GM23338 (cell line): Measurements from ENCODE around the gene GRIP2. TPM values are rescaled to one million over a fixed set of nuclear protein-coding genes. Genes with fewer than 3 reads are reported as not detected.

Experiments used
- ATAC-seq: fragments of 200-7000 bp; cut with Tn5 transposase; 3 replicates; pipeline ENCODE4 v1.9.1; 2020
- DNase-seq: peaks from one replicate; pipeline ENCODE4 v3.0.0-alpha.2; 2015; ENCODE audit warnings: low spot score
- H2AFZ ChIP-seq: fragments of 200-600 bp; sonication (generic); 2 replicates; pipeline ENCODE4 v1.8.0; 2016; ENCODE audit warnings: antibody characterized with exemption, mild to moderate bottlenecking, moderate library complexity
- H3F3A ChIP-seq: fragments of 200-600 bp; sonication (generic); replicated peaks from 2 replicates; pipeline ENCODE4 v1.8.0; 2017; ENCODE audit warnings: antibody characterized with exemption, mixed run types, low read depth
- H3K27ac ChIP-seq: fragments of 200-600 bp; sonication (generic); 2 replicates; pipeline ENCODE4 v1.6.1; 2016; ENCODE audit warnings: low read depth
- H3K27me3 ChIP-seq: fragments of 200-600 bp; sonication (generic); 2 replicates; pipeline ENCODE4 v1.8.0; 2016; ENCODE audit warnings: mild to moderate bottlenecking, mixed run types, moderate library complexity; ENCODE audit not compliant: insufficient read depth
- H3K36me3 ChIP-seq: fragments of 200-600 bp; sonication (generic); 2 replicates; pipeline ENCODE4 v1.8.0; 2016; ENCODE audit warnings: mild to moderate bottlenecking; ENCODE audit not compliant: insufficient read depth
- H3K4me1 ChIP-seq: fragments of 200-600 bp; sonication (generic); 2 replicates; pipeline ENCODE4 v1.8.0; 2016; ENCODE audit warnings: mild to moderate bottlenecking, moderate library complexity; ENCODE audit not compliant: insufficient read depth
- H3K4me2 ChIP-seq: fragments of 200-600 bp; sonication (generic); 2 replicates; pipeline ENCODE4 v1.7.1; 2017; ENCODE audit warnings: mixed run types
- H3K4me3 ChIP-seq: fragments of 200-600 bp; sonication (generic); 2 replicates; pipeline ENCODE4 v1.6.1; 2016; ENCODE audit warnings: mixed run types
- H3K79me2 ChIP-seq: fragments of 200-600 bp; sonication (generic); replicated peaks from 2 replicates; pipeline ENCODE4 v1.8.0; 2017; ENCODE audit warnings: mild to moderate bottlenecking; ENCODE audit not compliant: insufficient read depth
- H3K9me2 ChIP-seq: fragments of 200-600 bp; sonication (generic); 2 replicates; pipeline ENCODE4 v1.8.0; 2017; ENCODE audit not compliant: insufficient read depth
- H4K20me1 ChIP-seq: fragments of 200-600 bp; sonication (generic); replicated peaks from 2 replicates; pipeline ENCODE4 v1.8.0; 2017; ENCODE audit warnings: mild to moderate bottlenecking; ENCODE audit not compliant: insufficient read depth
- H3K27ac Mint-ChIP-seq: 2 replicates; pipeline ENCODE4 v1.8.0; 2020; ENCODE audit warnings: inconsistent platforms, mild to moderate bottlenecking, moderate library complexity, mixed read lengths
- H3K27me3 Mint-ChIP-seq: 3 replicates; pipeline ENCODE4 v1.8.0; 2022; ENCODE audit warnings: low read depth, mild to moderate bottlenecking, moderate library complexity, mixed read lengths, inconsistent platforms; ENCODE audit not compliant: insufficient read depth, poor library complexity
- H3K36me3 Mint-ChIP-seq: 3 replicates; pipeline ENCODE4 v1.8.0; 2021; ENCODE audit warnings: low read depth, mild to moderate bottlenecking, inconsistent platforms, moderate library complexity, mixed read lengths
- H3K4me1 Mint-ChIP-seq: 3 replicates; pipeline ENCODE4 v1.8.0; 2020; ENCODE audit warnings: mild to moderate bottlenecking, inconsistent platforms, mixed read lengths
- H3K4me3 Mint-ChIP-seq: 3 replicates; pipeline ENCODE4 v1.8.0; 2021; ENCODE audit warnings: moderate library complexity, mild to moderate bottlenecking, inconsistent platforms, mixed read lengths
- H3K9me3 Mint-ChIP-seq: 3 replicates; pipeline ENCODE4 v1.8.0; 2020; ENCODE audit warnings: moderate library complexity, mild to moderate bottlenecking, inconsistent platforms, mixed read lengths
- CTCF ChIP-seq, 2 experiments: fragments of 200-600 bp in 1 of 2; sonication (generic) in 1 of 2; conservative IDR thresholded peaks; 2 replicates each; pipeline versions ENCODE4 v1.5.1 to v1.6.1; 2016 to 2017; ENCODE audit warnings: antibody characterized with exemption in 2 of 2, low read depth in 2 of 2, mild to moderate bottlenecking in 2 of 2, moderate library complexity in 1 of 2
- ETS1 ChIP-seq: IDR thresholded peaks from 2 replicates; pipeline ENCODE4 v1.6.1; 2016; ENCODE audit warnings: antibody characterized with exemption
- EZH2phosphoT487 ChIP-seq: fragments of 200-600 bp; sonication (generic); IDR thresholded peaks from one replicate; pipeline ENCODE4 v1.8.1; 2018; ENCODE audit warnings: antibody characterized with exemption; ENCODE audit not compliant: unreplicated experiment
- NANOG ChIP-seq: IDR thresholded peaks from 2 replicates; pipeline ENCODE4 v1.6.1; 2016; ENCODE audit warnings: antibody characterized with exemption, borderline replicate concordance
- REST ChIP-seq: IDR thresholded peaks from one replicate; pipeline ENCODE4 v1.6.1; 2018; ENCODE audit warnings: antibody characterized with exemption; ENCODE audit not compliant: unreplicated experiment
- STAT1 ChIP-seq: IDR thresholded peaks from one replicate; pipeline ENCODE4 v1.6.1; 2016; ENCODE audit warnings: antibody characterized with exemption; ENCODE audit not compliant: unreplicated experiment
- ZNF114 ChIP-seq: fragments of 250-450 bp; sonication (Bioruptor Pico); IDR thresholded peaks from 2 replicates; pipeline ENCODE4 v1.5.0; 2020; ENCODE audit warnings: mild to moderate bottlenecking, moderate library complexity
- polyA plus RNA-seq: library from polyadenylated mRNA; unstranded; fragments of >200 nt; fragmentation: Nextera tagmentation; extraction: Ambion mirVana; gene quantifications from 2 replicates; pipeline ENCODE4 v1.2.1, GENCODE V29; 2016
- total RNA-seq: library from RNA; depleted of rRNA; stranded (reverse); fragments of >200 nt; shearing (Covaris generic); gene quantifications from 2 replicates; pipeline ENCODE4 v1.2.3, GENCODE V29; 2014

Gene GRIP2
- total and polyA plus RNA-seq, 2 experiments from 2014 or later: 3.6 to 5.8 TPM

GRCh38 chr3:14490255-14490654, 49.9 kb downstream of the GRIP2 start (continued):
- TF ChIP-seq REST (no peak), STAT1 (no peak), NANOG (no peak), EZH2phosphoT487 (no peak), ZNF114 (CRISPR knock-in tag) (no peak)

DNA sequence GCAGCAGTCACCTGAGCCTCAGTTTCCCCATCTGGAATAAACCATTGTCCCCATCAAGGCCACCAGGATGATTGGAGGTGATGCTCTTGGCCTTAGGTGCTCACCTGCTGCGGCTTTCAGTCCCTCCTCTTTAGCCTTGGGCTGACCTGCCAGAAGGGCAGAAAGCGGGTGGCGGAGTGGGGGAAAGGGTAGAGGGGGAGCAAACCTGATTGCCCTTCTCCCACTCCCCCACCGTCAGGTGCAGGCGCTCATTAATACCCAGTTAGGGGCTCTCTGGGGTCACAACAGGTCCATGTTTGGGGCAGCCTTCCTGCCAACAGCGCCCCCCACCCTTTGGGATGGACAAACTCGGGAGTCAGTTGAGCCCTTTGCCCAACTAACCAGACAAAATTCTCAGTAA, 50.5 kb downstream of the GRIP2 start:
- Histone ChIP-seq H3K4me1 (no peaks in the 10 kb centered on the region), H3K27me3 (no peaks in the 10 kb centered on the region), H3K4me2 (no peak overlapping the region), H4K20me1 (peaks cover 9% of the 10 kb centered on the region; the same call in 1 of the 2 replicates), H3K36me3 (peaks cover 14% of the 10 kb centered on the region; the same call in 1 of the 2 replicates), H3K9me2 (no peaks in the 10 kb centered on the region), H2AFZ (no peak overlapping the region), H3K27ac (no peak overlapping the region), H3K4me3 (no peak overlapping the region), H3K79me2 (no peaks in the 10 kb centered on the region), H3F3A (no peaks in the 10 kb centered on the region)
- DNase-seq (no peak), ATAC-seq (no peak)
- H3K9me3 Mint-ChIP-seq: no peaks in the 10 kb centered on the region; the same call in 2 of the 3 replicates
- no peak for TF ChIP-seq ETS1
- peak in 1 of 2 experiments; percentile 36; a peak in 2 of 4 replicates for TF ChIP-seq CTCF (conservative IDR thresholded peaks at IDR 0.05; ENCODE audit: low read depth in 2 of 2)
- H3K27me3 Mint-ChIP-seq: peaks cover 14% of the 10 kb centered on the region
- H3K27ac Mint-ChIP-seq: no peak overlapping the region
- peaks cover 17% of the 10 kb centered on the region for H3K36me3 Mint-ChIP-seq
- H3K4me3 Mint-ChIP-seq: no peak overlapping the region
- no peaks in the 10 kb centered on the region for H3K4me1 Mint-ChIP-seq
